Measurements from ENCODE around the gene CDY2A.
"Not testable (repeated sequence)": the region's sequence is repeated elsewhere in the genome, so short reads cannot be mapped to it uniquely, and the experiment has no call there.

DNA sequence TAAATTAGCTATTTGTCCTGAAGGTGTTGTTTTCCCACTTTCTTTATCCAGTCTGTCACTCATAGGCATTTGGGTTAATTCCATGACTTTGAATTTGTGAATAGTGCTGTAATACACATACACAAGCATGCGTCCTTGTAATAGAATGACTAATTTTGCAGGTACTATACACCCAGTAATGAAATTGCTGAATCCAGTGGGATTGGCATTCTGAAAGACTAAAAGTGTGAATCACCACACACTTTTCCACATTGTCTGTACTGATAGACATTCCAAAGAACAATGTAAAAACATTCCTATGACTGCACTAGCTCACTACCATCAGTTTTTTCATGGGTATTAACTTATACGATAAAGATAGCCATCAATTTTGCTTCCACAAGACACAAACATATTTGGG, 27.3 kb upstream of the CDY2A start:
- TF ChIP-seq CTCF, POLR2A (IDR thresholded peaks at IDR 0.05): not testable (repeated sequence)
